ENCODE measurements around the gene ARHGAP18. TPM values are rescaled to one million over a fixed set of nuclear protein-coding genes. Genes with fewer than 3 reads are reported as not detected.
A peak's percentile ranks its signal among the peaks of the same experiment; 100 is the strongest.

The ARHGAP18 gene
- total RNA-seq, 6 experiments from 2014 or later = 2.2 to 8.0 (median 2.9) TPM

- 89% methylated on average over 3 of the region's 3 CpGs for WGBS (ENCODE audit: insufficient coverage, low coverage, low lambda C conversion rate, missing lambda C conversion rate)
- DNase-seq (no peak), ATAC-seq (peak in 1 of 4 donors; percentile 33)
Observed at GRCh38 chr6:129657483-129657882, 52.5 kb downstream of the ARHGAP18 start.

GRCh38 chr6:129655334-129655733, 54.6 kb downstream of the ARHGAP18 start:
- ATAC-seq = no peak
- no peak for DNase-seq
- Histone ChIP-seq H3K36me3 (no peaks in the 10 kb centered on the region), H3K27ac (no peak overlapping the region), H3K4me1 (no peaks in the 10 kb centered on the region), H3K9me3 (no peaks in the 10 kb centered on the region), H3K4me3 (no peak overlapping the region), H3K27me3 (no peaks in the 10 kb centered on the region)
- TF ChIP-seq POLR2A (IDR thresholded peaks at IDR 0.05) (no peak), CTCF (IDR thresholded peaks at IDR 0.05) (no peak)
- intact Hi-C loops (cut with DNase I) = no loop called here
- WGBS (ENCODE audit: insufficient coverage, low coverage, low lambda C conversion rate, missing lambda C conversion rate) = 100% methylated on average over 1 of the region's 1 CpG

More at GRCh38 chr6:129657483-129657882, 52.5 kb downstream of the ARHGAP18 start:
- H3K27me3 ChIP-seq = no peaks in the 10 kb centered on the region
- no peaks in the 10 kb centered on the region for H3K36me3 ChIP-seq
- TF ChIP-seq CTCF (IDR thresholded peaks at IDR 0.05) (no peak), POLR2A (IDR thresholded peaks at IDR 0.05) (no peak)
- no peak overlapping the region for H3K27ac ChIP-seq
- no peaks in the 10 kb centered on the region for H3K4me1 ChIP-seq
- H3K9me3 ChIP-seq = no peaks in the 10 kb centered on the region
- H3K4me3 ChIP-seq = no peak overlapping the region
- intact Hi-C loops (cut with DNase I) = no loop called here

DNA sequence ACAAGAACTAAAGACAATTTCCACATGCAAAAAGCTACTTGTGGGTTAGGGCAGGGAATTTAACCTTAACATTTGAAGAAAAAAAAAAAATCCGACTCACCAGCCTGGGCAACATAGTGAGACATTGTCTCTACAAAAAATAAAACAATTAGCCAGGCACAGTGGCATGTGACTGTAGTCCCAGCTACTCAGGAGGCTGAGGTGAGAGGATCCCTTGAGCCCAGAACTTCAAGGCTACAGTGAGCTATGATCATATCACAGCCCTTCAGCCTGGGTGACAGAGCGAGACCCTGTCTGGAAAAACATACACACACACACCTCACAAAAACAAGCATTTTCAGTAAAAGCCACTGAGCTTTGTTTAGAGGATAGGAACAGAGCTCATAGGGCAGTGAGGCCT, 56.2 kb downstream of the ARHGAP18 start:
- intact Hi-C loops (cut with DNase I) = no loop called here
- no peaks in the 10 kb centered on the region for H3K36me3 ChIP-seq
- ATAC-seq (no peak), DNase-seq (no peak)
- 88% methylated on average over 2 of the region's 2 CpGs for WGBS (ENCODE audit: insufficient coverage, low coverage, low lambda C conversion rate, missing lambda C conversion rate)
- H3K27ac ChIP-seq = no peak overlapping the region
- no peak overlapping the region for H3K4me3 ChIP-seq
- no peaks in the 10 kb centered on the region for H3K27me3 ChIP-seq
- TF ChIP-seq POLR2A (IDR thresholded peaks at IDR 0.05) (no peak), CTCF (IDR thresholded peaks at IDR 0.05) (no peak)
- H3K9me3 ChIP-seq = no peaks in the 10 kb centered on the region
- no peaks in the 10 kb centered on the region for H3K4me1 ChIP-seq

GRCh38 chr6:129653229-129653628, 56.7 kb downstream of the ARHGAP18 start:
- Histone ChIP-seq H3K9me3 (no peaks in the 10 kb centered on the region), H3K4me1 (no peaks in the 10 kb centered on the region), H3K4me3 (no peak overlapping the region), H3K36me3 (no peaks in the 10 kb centered on the region), H3K27me3 (no peaks in the 10 kb centered on the region), H3K27ac (no peak overlapping the region)
- no peak for ATAC-seq
- no peak for TF ChIP-seq CTCF (IDR thresholded peaks at IDR 0.05)
- no peak for TF ChIP-seq POLR2A (IDR thresholded peaks at IDR 0.05)
- intact Hi-C loops (cut with DNase I) = no loop called here
- 75% methylated on average over 2 of the region's 2 CpGs for WGBS (ENCODE audit: insufficient coverage, low coverage, low lambda C conversion rate, missing lambda C conversion rate)
- DNase-seq = no peak

- intact Hi-C loops (cut with DNase I) = no loop called here
- no peaks in the 10 kb centered on the region for H3K9me3 ChIP-seq
- H3K4me3 ChIP-seq = no peak overlapping the region
- no peaks in the 10 kb centered on the region for H3K4me1 ChIP-seq
- TF ChIP-seq POLR2A (IDR thresholded peaks at IDR 0.05) (no peak), CTCF (IDR thresholded peaks at IDR 0.05) (no peak)
- H3K27ac ChIP-seq = no peak overlapping the region
- WGBS (ENCODE audit: insufficient coverage, low coverage, low lambda C conversion rate, missing lambda C conversion rate) = 80% methylated on average over 2 of the region's 2 CpGs
- H3K27me3 ChIP-seq = no peaks in the 10 kb centered on the region
- H3K36me3 ChIP-seq = no peaks in the 10 kb centered on the region
- DNase-seq = no peak
- no peak for ATAC-seq
Observed at GRCh38 chr6:129651291-129651691, 58.7 kb downstream of the ARHGAP18 start.
